Neural cell (in vitro differentiated cells): ENCODE measurements around the gene PCMTD2.

Source experiments
- EP300 ChIP-seq: fragments of 450-650 bp; conservative IDR thresholded peaks from 2 replicates; pipeline ENCODE4 v1.6.1; 2014; ENCODE audit warnings: antibody characterized with exemption, mild to moderate bottlenecking, moderate library complexity; ENCODE audit not compliant: poor library complexity, severe bottlenecking
- EZH2 ChIP-seq: fragments of 200-600, 300-800 bp; shearing (Covaris generic), sonication (generic); IDR thresholded peaks from 2 replicates; pipeline ENCODE4 v1.6.1; 2014; ENCODE audit warnings: antibody characterized with exemption, low read length, borderline replicate concordance, mild to moderate bottlenecking; ENCODE audit not compliant: insufficient read depth, poor library complexity, severe bottlenecking
- MXI1 ChIP-seq: fragments of 450-650 bp; conservative IDR thresholded peaks from 2 replicates; pipeline ENCODE4 v1.6.1; 2014; ENCODE audit warnings: antibody characterized with exemption, mild to moderate bottlenecking; ENCODE audit not compliant: poor library complexity, severe bottlenecking
- POLR2AphosphoS5 ChIP-seq: IDR thresholded peaks from 2 replicates; pipeline ENCODE4 v1.6.1; 2012
- RAD21 ChIP-seq: fragments of 450-650 bp; conservative IDR thresholded peaks from 2 replicates; pipeline ENCODE4 v1.6.1; 2014; ENCODE audit warnings: antibody characterized with exemption, mild to moderate bottlenecking, moderate library complexity
- TAF1 ChIP-seq: IDR thresholded peaks from 2 replicates; pipeline ENCODE4 v1.6.1; 2012; ENCODE audit warnings: low read depth
- TF ChIP-seq, protein P1 (sequence below): fragments of 450-650 bp; IDR thresholded peaks from 2 replicates; pipeline ENCODE4 v1.5.1; 2014; ENCODE audit warnings: antibody characterized with exemption, mild to moderate bottlenecking, moderate library complexity; ENCODE audit not compliant: poor library complexity, severe bottlenecking
- TF ChIP-seq, protein P2 (sequence below): IDR thresholded peaks from 2 replicates; pipeline ENCODE4 v1.6.1; 2012; ENCODE audit warnings: borderline replicate concordance

- TF ChIP-seq, protein P1, sequence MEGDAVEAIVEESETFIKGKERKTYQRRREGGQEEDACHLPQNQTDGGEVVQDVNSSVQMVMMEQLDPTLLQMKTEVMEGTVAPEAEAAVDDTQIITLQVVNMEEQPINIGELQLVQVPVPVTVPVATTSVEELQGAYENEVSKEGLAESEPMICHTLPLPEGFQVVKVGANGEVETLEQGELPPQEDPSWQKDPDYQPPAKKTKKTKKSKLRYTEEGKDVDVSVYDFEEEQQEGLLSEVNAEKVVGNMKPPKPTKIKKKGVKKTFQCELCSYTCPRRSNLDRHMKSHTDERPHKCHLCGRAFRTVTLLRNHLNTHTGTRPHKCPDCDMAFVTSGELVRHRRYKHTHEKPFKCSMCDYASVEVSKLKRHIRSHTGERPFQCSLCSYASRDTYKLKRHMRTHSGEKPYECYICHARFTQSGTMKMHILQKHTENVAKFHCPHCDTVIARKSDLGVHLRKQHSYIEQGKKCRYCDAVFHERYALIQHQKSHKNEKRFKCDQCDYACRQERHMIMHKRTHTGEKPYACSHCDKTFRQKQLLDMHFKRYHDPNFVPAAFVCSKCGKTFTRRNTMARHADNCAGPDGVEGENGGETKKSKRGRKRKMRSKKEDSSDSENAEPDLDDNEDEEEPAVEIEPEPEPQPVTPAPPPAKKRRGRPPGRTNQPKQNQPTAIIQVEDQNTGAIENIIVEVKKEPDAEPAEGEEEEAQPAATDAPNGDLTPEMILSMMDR, result no peak
- no peak for TF ChIP-seq RAD21
- no peak for TF ChIP-seq EP300
- TF ChIP-seq MXI1, result no peak
- TF ChIP-seq POLR2AphosphoS5, result no peak
- no peak for TF ChIP-seq TAF1
- TF ChIP-seq, protein P2, sequence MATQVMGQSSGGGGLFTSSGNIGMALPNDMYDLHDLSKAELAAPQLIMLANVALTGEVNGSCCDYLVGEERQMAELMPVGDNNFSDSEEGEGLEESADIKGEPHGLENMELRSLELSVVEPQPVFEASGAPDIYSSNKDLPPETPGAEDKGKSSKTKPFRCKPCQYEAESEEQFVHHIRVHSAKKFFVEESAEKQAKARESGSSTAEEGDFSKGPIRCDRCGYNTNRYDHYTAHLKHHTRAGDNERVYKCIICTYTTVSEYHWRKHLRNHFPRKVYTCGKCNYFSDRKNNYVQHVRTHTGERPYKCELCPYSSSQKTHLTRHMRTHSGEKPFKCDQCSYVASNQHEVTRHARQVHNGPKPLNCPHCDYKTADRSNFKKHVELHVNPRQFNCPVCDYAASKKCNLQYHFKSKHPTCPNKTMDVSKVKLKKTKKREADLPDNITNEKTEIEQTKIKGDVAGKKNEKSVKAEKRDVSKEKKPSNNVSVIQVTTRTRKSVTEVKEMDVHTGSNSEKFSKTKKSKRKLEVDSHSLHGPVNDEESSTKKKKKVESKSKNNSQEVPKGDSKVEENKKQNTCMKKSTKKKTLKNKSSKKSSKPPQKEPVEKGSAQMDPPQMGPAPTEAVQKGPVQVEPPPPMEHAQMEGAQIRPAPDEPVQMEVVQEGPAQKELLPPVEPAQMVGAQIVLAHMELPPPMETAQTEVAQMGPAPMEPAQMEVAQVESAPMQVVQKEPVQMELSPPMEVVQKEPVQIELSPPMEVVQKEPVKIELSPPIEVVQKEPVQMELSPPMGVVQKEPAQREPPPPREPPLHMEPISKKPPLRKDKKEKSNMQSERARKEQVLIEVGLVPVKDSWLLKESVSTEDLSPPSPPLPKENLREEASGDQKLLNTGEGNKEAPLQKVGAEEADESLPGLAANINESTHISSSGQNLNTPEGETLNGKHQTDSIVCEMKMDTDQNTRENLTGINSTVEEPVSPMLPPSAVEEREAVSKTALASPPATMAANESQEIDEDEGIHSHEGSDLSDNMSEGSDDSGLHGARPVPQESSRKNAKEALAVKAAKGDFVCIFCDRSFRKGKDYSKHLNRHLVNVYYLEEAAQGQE, result no peak
- TF ChIP-seq EZH2, result no peak
Measured at GRCh38 chr20:64228751-64229506, 26.6 kb upstream of the PCMTD2 start.
